GM19193 (cell line): ENCODE results near the gene GPC6.

ENCODE experiments used
- POLR2A ChIP-seq: IDR thresholded peaks from 4 replicates; pipeline ENCODE4 v1.6.1; 2011; ENCODE audit not compliant: insufficient read depth, insufficient read length; ENCODE audit errors: extremely low read depth

GPC6 gene

GRCh38 chr13:94058821-94059360 is 832.3 kb downstream of the GPC6 start:
- no peak for TF ChIP-seq POLR2A

DNA sequence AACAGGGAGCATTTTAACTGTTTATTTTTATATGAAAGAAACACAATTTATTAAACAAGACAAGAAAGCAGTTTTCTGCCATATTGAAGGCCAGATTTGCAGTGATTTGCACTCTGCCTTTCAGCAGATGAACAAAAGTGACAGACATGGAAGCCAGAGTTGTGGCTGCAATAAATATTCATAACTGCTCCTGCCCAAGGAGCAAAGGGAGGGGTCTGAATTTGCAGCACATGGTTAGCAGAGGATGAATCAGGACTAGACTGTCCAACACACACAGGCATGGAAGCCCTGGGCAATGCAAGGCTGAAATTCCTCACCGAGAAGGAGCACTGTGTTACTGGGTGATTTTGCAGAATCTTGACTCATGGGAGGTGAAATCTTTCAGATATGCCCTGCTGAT is 834.7 kb downstream of the GPC6 start:
- TF ChIP-seq POLR2A, result no peak

DNA sequence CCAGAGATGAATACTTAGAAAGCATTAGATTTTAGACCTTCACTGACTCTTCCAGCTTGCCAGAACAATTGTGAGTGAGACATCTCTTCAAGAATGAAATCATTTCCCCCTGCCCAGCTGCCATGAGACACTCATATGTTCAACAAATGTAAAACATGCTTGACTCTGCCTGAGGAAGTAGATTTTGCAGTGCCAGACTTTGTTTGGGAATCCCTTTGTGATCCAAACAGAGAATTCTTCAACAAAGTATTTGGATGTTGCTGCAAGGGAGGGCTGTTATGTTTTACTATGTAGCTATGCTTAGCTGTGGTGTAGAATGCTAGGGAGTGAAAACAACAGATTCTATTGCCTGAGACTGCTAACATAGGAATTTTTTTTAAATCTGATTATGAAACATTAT is 836.5 kb downstream of the GPC6 start:
- TF ChIP-seq POLR2A, result no peak

- no peak for TF ChIP-seq POLR2A
These were observed 837.2 kb downstream of the GPC6 start for GRCh38 chr13:94063848-94064247.

- TF ChIP-seq POLR2A, result no peak
These were observed 839.1 kb downstream of the GPC6 start for GRCh38 chr13:94065741-94066140.

GRCh38 chr13:94073007-94073744 is 846.6 kb downstream of the GPC6 start:
- no peak for TF ChIP-seq POLR2A

GRCh38 chr13:94079876-94080275 is 853.3 kb downstream of the GPC6 start:
- no peak for TF ChIP-seq POLR2A

- TF ChIP-seq POLR2A, result no peak
These were observed 853.9 kb downstream of the GPC6 start for GRCh38 chr13:94080527-94080926.

DNA sequence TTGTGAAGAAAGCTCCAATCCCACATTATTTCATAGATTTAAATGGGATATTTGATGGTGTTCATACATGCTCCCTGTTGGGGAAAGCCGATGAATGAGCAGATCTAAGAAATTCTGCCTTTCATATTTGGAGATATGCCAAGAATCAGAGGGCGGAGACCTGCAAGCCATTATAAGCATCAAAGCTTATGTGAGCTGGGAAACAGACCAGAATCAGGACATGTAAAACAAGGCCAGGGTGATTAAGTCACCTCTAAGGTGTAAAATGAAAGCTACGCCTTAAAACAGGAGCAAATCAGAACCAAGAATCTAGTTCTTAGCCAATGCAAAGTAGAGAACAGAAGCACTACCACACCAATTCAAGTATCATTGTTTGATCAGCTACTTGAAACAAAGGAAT is 860.5 kb downstream of the GPC6 start:
- TF ChIP-seq POLR2A, result no peak

- TF ChIP-seq POLR2A, result no peak
These were observed 862.1 kb downstream of the GPC6 start for GRCh38 chr13:94088742-94089141.

- no peak for TF ChIP-seq POLR2A
These were observed 864.3 kb downstream of the GPC6 start for GRCh38 chr13:94090773-94091480.

GRCh38 chr13:94093652-94094315 is 867.2 kb downstream of the GPC6 start:
- TF ChIP-seq POLR2A, result no peak

- TF ChIP-seq POLR2A, result no peak
These were observed 883.2 kb downstream of the GPC6 start for GRCh38 chr13:94109715-94110374.

DNA sequence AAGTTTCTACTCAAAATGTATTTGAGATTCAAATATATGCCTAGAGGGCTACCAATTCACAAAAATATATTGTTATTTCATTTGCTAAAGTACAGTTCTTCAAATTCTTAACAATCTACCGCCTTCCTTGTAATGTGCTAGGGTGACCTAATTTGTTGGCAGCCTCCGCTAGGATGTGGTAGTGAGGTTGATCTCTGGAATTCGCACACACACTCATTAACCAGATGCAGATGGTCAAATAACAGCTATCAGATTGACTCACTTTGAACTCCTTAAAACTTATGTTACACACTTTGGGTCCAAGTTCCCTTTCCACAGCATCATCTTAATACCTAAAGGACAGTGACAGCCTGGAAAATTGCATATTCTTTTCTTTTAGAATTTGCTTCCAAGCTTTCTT is 885.6 kb downstream of the GPC6 start:
- TF ChIP-seq POLR2A, result no peak

GRCh38 chr13:94112731-94113130 is 886.1 kb downstream of the GPC6 start:
- no peak for TF ChIP-seq POLR2A

- TF ChIP-seq POLR2A, result no peak
These were observed 886.6 kb downstream of the GPC6 start for GRCh38 chr13:94113245-94113644.

GRCh38 chr13:94114166-94114565 is 887.6 kb downstream of the GPC6 start:
- TF ChIP-seq POLR2A, result no peak
